OCI-LY3 (cell line): ENCODE results near the gene SPRY1.

Experiments used
- EZH2phosphoT487 ChIP-seq: fragments of 200-600 bp; shearing (Covaris generic); IDR thresholded peaks from 2 replicates; pipeline ENCODE4 v1.6.1; 2018; ENCODE audit warnings: antibody characterized with exemption, mixed run types, low read depth
- TF ChIP-seq, protein P1 (sequence below): fragments of 200-600, 300-600 bp; sonication (generic); IDR thresholded peaks from 2 replicates; pipeline ENCODE4 v1.5.1; 2014; ENCODE audit warnings: antibody characterized with exemption, low read length, low read depth

DNA sequence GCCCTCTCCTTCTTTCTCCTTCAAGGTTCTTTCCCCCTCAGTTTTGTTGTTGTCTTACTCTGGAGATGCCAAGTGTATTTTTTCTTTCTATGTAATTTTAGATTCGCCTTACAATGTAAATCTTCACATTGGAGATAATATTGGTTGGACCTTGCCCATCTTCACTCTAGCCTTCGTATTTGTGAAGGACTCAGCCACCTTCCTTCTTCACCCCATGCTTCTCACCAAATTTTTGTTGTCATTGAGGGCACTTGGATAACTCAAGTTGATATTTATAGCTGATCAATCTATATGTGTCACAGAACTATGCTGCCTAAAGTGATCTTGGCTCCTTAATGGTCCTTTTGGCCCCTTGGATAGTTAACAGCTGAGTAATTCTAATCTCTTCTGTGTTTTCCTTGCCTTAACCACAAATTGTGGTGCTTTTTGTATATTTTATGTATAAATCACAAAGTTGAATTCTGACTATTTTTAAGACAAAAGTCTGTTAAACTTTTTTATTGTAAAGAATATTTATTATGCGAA is 6.5 kb downstream of the SPRY1 start:
- TF ChIP-seq, protein P1, sequence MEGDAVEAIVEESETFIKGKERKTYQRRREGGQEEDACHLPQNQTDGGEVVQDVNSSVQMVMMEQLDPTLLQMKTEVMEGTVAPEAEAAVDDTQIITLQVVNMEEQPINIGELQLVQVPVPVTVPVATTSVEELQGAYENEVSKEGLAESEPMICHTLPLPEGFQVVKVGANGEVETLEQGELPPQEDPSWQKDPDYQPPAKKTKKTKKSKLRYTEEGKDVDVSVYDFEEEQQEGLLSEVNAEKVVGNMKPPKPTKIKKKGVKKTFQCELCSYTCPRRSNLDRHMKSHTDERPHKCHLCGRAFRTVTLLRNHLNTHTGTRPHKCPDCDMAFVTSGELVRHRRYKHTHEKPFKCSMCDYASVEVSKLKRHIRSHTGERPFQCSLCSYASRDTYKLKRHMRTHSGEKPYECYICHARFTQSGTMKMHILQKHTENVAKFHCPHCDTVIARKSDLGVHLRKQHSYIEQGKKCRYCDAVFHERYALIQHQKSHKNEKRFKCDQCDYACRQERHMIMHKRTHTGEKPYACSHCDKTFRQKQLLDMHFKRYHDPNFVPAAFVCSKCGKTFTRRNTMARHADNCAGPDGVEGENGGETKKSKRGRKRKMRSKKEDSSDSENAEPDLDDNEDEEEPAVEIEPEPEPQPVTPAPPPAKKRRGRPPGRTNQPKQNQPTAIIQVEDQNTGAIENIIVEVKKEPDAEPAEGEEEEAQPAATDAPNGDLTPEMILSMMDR, result no peak
- TF ChIP-seq EZH2phosphoT487, result no peak
